ENCODE data around the gene ZNF394.
"Not testable (repeated sequence)": the region's sequence is repeated elsewhere in the genome, so short reads cannot be mapped to it uniquely, and the experiment has no call there.

Gene ZNF394

DNA sequence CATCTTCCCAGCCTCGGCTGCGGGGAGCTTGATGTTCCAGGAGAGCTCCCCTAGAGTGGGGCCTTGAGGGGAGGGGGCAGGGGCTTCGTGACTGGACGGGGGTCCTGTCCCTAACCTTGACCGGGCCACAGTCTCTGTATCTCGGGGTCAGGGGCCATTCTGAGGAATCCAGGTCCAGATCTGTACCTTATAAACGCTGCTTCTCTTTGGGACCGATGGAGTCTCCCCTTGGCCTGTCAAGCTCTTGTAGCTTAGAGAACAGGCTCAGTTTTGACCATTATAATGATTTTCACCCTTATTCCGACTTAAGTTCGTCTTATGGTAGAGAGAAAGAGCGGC is 5.2 kb upstream of the ZNF394 start:
- peak overlapping the region; percentile 84 for H3K4me3 ChIP-seq (ENCODE audit: low read depth, low read length)
- no peak for DNase-seq (ENCODE audit: low read depth, low spot score)
- in situ Hi-C loops (cut with HindIII; ENCODE audit: low sequenced_read_pairs), result no loop called here
- TF ChIP-seq, protein P1, sequence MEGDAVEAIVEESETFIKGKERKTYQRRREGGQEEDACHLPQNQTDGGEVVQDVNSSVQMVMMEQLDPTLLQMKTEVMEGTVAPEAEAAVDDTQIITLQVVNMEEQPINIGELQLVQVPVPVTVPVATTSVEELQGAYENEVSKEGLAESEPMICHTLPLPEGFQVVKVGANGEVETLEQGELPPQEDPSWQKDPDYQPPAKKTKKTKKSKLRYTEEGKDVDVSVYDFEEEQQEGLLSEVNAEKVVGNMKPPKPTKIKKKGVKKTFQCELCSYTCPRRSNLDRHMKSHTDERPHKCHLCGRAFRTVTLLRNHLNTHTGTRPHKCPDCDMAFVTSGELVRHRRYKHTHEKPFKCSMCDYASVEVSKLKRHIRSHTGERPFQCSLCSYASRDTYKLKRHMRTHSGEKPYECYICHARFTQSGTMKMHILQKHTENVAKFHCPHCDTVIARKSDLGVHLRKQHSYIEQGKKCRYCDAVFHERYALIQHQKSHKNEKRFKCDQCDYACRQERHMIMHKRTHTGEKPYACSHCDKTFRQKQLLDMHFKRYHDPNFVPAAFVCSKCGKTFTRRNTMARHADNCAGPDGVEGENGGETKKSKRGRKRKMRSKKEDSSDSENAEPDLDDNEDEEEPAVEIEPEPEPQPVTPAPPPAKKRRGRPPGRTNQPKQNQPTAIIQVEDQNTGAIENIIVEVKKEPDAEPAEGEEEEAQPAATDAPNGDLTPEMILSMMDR (IDR thresholded peaks at IDR 0.05; ENCODE audit: low read depth, low read length), result no peak

DNA sequence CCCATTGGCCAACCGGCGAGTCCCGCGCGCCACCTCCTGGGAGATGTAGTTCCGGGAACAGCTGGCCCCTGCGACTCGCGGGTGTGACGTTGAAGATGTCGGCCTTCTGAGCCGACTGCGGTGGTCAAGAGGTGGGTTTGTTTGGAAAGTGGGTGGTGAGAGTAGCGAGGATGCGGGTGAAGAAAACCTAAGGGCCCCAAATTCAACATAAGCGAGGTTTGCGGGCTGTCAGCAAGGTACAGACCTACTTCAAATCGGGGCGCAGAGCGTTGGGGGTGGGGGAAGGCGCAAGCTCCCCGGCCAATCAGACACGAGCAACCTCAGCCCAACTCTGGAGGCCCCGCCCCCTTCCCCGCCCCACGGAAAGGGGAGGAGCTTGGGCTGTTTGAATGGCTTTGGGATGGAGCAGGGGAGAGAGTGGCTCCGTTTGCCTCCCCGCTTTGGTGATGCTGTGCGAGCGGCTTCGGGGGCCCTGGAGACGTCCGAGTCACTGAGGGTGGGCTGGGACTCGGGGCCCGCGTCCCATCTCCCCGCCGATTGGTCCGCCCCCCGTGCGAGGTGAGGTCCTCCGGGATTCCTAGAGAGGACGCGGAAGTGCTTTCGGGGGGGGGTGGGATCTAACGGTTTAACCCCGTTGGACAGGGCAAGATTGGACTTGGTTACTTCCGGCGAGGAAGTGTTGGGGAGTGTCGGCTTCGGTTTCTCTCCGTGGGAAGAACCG is 4.7 kb upstream of the ZNF394 start, which contains the start of gene ZKSCAN5:
TSS of gene ZKSCAN5 (plus strand) at position 60 of the 721 bp plus-strand sequence. CDS start 1,383 bp downstream, outside the sequence.
- in situ Hi-C loops (cut with HindIII; ENCODE audit: low sequenced_read_pairs), result no loop called here
- H3K4me3 ChIP-seq (ENCODE audit: low read depth, low read length), result peak within 1 kb of the TSS; percentile 84
- TF ChIP-seq, protein P1 (IDR thresholded peaks at IDR 0.05; ENCODE audit: low read depth, low read length), result no peak
- DNase-seq (ENCODE audit: low read depth, low spot score), result peak; percentile 99

DNA sequence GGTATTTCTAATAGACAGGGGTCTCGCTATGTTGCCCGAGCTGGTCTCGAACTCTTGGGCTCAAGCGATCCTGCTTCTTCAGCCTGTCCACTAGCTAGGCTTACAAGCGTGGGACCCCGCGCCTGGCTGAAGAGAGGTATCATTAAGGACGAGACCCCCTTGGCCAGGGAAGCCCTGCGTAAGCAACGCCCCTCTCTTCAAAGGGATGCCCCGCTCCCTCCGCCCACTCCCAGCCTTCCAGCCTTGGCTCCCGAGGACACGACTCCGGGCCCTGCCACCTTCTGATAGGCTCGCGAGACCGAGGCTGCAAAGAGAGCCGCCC is 4.2 kb upstream of the ZNF394 start:
- H3K4me3 ChIP-seq (ENCODE audit: low read depth, low read length), result peak overlapping the region; percentile 84
- TF ChIP-seq, protein P1 (IDR thresholded peaks at IDR 0.05; ENCODE audit: low read depth, low read length), result no peak
- DNase-seq (ENCODE audit: low read depth, low spot score), result no peak
- in situ Hi-C loops (cut with HindIII; ENCODE audit: low sequenced_read_pairs), result no loop called here

DNA sequence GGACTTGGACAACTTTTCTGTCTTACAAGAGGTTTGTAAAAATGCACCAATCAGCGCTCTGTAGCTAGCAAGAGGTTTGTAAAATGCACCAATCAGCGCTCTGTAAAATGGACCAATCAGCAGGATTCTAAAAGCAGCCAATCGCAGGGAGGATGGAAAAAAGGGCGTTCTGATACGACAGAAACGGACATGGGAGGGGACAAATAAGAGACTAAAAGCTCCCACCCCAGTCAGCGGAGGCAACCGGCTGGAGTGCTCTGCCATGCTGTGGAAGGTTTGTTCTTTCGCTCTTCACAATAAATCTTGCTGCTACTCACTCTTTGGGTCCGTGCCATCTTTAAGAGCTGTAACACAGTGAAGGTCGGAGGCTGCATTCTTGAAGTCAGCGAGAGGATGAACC is 1.2 kb upstream of the ZNF394 start:
- DNase-seq (ENCODE audit: low read depth, low spot score); H3K4me3 ChIP-seq (ENCODE audit: low read depth, low read length); in situ Hi-C loops (cut with HindIII; ENCODE audit: low sequenced_read_pairs): not testable (repeated sequence)

DNA sequence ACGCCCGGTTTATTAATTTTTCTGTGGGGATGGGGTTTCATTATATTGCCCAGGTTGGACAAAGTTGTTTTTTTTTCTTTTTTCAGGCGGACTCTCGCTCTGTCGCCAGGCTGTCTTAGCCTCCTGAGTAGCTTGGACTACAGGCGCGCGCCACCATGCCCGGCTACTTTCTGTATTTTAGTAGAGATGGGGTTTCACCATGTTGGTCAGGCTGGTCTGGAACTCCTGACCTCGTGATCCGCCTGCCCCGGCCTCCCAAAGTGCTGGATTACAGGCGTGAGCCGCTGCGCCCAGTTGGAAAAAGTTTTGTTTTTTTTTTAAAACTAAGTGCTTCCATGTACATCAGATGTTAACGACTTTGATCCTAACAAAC is 542 bp upstream of the ZNF394 start:
- H3K4me3 ChIP-seq (ENCODE audit: low read depth, low read length), result peak overlapping the region; percentile 99
- TF ChIP-seq, protein P1 (IDR thresholded peaks at IDR 0.05; ENCODE audit: low read depth, low read length), result no peak
- DNase-seq (ENCODE audit: low read depth, low spot score), result no peak
- in situ Hi-C loops (cut with HindIII; ENCODE audit: low sequenced_read_pairs), result no loop called here

DNA sequence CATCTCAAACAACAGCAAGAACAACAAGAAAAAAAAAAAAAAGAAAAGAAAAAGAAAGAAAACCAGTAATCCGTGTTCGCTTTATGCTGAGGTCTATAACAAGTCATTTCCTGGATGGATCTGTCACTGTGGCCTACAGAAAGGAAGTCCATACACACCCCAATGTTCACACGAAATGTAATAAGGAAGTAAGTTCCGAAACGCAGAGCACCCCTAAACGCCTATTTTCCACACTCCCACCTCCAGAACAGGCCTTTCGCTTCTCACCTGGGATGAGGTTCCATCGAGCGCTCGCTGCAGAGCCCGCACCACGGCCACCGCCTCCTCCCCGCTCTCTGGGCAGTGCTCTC is 735 bp downstream of the ZNF394 start:
- DNase-seq (ENCODE audit: low read depth, low spot score), result peak; percentile 4
- in situ Hi-C loops (cut with HindIII; ENCODE audit: low sequenced_read_pairs), result no loop called here
- TF ChIP-seq, protein P1 (IDR thresholded peaks at IDR 0.05; ENCODE audit: low read depth, low read length), result no peak
- peak overlapping the region; percentile 99 for H3K4me3 ChIP-seq (ENCODE audit: low read depth, low read length)

DNA sequence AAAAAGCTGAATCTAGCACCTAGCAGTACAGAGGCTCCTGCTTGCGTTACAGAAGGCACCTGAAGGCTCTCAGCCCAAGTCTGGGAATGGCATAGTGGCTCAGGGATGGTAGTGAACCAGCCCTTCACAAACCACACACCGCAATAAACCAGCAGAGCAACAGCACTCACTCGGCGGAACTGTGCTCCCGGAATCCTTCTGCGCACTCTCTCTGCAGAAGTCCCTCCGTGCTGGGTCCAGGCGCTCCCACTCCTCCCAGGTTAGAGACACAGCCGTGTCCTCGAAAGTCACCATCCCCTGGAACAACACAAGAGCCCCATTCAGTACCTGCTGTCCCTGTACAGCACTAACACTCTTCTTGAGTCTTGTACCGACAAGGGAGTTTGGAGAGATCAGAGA is 1.5 kb downstream of the ZNF394 start:
- TF ChIP-seq, protein P1 (IDR thresholded peaks at IDR 0.05; ENCODE audit: low read depth, low read length), result no peak
- no peak for DNase-seq (ENCODE audit: low read depth, low spot score)
- peak overlapping the region; percentile 99 for H3K4me3 ChIP-seq (ENCODE audit: low read depth, low read length)
- in situ Hi-C loops (cut with HindIII; ENCODE audit: low sequenced_read_pairs), result no loop called here

Measured in astrocyte of the spinal cord (primary cell).